ENCODE measurements around the gene MFAP1.

GRCh38 chr15:43808435-43808950 lies 16.0 kb downstream of the MFAP1 start:
- TF ChIP-seq CTCF (IDR thresholded peaks at IDR 0.05) (no peak), POLR2A (IDR thresholded peaks at IDR 0.05; ENCODE audit: low read depth) (no peak), EP300 (IDR thresholded peaks at IDR 0.05) (no peak), POLR2AphosphoS5 (IDR thresholded peaks at IDR 0.05) (no peak)
